NB4 (cell line): Measurements from ENCODE around the gene ZSCAN10.

Source experiments
- CTCF ChIP-seq: IDR thresholded peaks from one replicate; pipeline ENCODE4 v1.5.1; 2012; ENCODE audit warnings: low read depth, low read length
- POLR2A ChIP-seq: IDR thresholded peaks from 2 replicates; pipeline ENCODE4 v1.6.1; 2011; ENCODE audit warnings: mild to moderate bottlenecking; ENCODE audit not compliant: insufficient read length; ENCODE audit errors: extremely low read depth
- TF ChIP-seq, protein P1 (sequence below): IDR thresholded peaks from 2 replicates; pipeline ENCODE4 v1.6.1; 2011; ENCODE audit warnings: low read depth, low read length

GRCh38 chr16:3049921-3050481 lies 49.1 kb downstream of the ZSCAN10 start:
- TF ChIP-seq CTCF (no peak), POLR2A (no peak)
- TF ChIP-seq, protein P1, sequence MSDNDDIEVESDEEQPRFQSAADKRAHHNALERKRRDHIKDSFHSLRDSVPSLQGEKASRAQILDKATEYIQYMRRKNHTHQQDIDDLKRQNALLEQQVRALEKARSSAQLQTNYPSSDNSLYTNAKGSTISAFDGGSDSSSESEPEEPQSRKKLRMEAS: no peak
